ENCODE results near the gene PGAM2.

PGAM2 gene

GRCh38 chr7:44083796-44084195 is 18.4 kb upstream of the PGAM2 start:
- no peak for DNase-seq (ENCODE audit: low read depth)

- peak; percentile 99 for DNase-seq (ENCODE audit: low read depth)
These were observed 17.3 kb upstream of the PGAM2 start for GRCh38 chr7:44082541-44083207.

- no peak for DNase-seq (ENCODE audit: low read depth)
These were observed 15.9 kb upstream of the PGAM2 start for GRCh38 chr7:44081266-44081748.

- DNase-seq (ENCODE audit: low read depth): no peak
These were observed 15.4 kb upstream of the PGAM2 start for GRCh38 chr7:44080686-44081265.

GRCh38 chr7:44080118-44080517 is 14.8 kb upstream of the PGAM2 start:
- DNase-seq (ENCODE audit: low read depth): no peak

GRCh38 chr7:44079331-44080021 is 14.1 kb upstream of the PGAM2 start:
- no peak for DNase-seq (ENCODE audit: low read depth)

GRCh38 chr7:44078521-44078920 is 13.2 kb upstream of the PGAM2 start:
- DNase-seq (ENCODE audit: low read depth): no peak

GRCh38 chr7:44077681-44078091 is 12.3 kb upstream of the PGAM2 start:
- DNase-seq (ENCODE audit: low read depth): no peak

GRCh38 chr7:44077061-44077460 is 11.7 kb upstream of the PGAM2 start:
- DNase-seq (ENCODE audit: low read depth): no peak

- no peak for DNase-seq (ENCODE audit: low read depth)
These were observed 10.9 kb upstream of the PGAM2 start for GRCh38 chr7:44076101-44076895.

- DNase-seq (ENCODE audit: low read depth): no peak
These were observed 10.1 kb upstream of the PGAM2 start for GRCh38 chr7:44075296-44076075.

GRCh38 chr7:44074349-44074695 is 9.0 kb upstream of the PGAM2 start:
- no peak for DNase-seq (ENCODE audit: low read depth)

GRCh38 chr7:44073664-44074348 is 8.4 kb upstream of the PGAM2 start:
- no peak for DNase-seq (ENCODE audit: low read depth)

GRCh38 chr7:44072364-44073231 is 7.2 kb upstream of the PGAM2 start:
- no peak for DNase-seq (ENCODE audit: low read depth)

- DNase-seq (ENCODE audit: low read depth): no peak
These were observed 6.5 kb upstream of the PGAM2 start for GRCh38 chr7:44071726-44072363.

GRCh38 chr7:44068054-44068453 is 2.7 kb upstream of the PGAM2 start:
- DNase-seq (ENCODE audit: low read depth): no peak

- no peak for DNase-seq (ENCODE audit: low read depth)
These were observed 1.9 kb upstream of the PGAM2 start for GRCh38 chr7:44067064-44067951.

GRCh38 chr7:44066494-44067063 is 1.2 kb upstream of the PGAM2 start:
- DNase-seq (ENCODE audit: low read depth): no peak

All from T-helper 22 cell (primary cell).